ENCODE measurements around the gene NR1I3. TPM values are rescaled to one million over a fixed set of nuclear protein-coding genes. Genes with fewer than 3 reads are reported as not detected.

Gene NR1I3
- total RNA-seq, 1 donor from 2014 or later: not detected

DNA sequence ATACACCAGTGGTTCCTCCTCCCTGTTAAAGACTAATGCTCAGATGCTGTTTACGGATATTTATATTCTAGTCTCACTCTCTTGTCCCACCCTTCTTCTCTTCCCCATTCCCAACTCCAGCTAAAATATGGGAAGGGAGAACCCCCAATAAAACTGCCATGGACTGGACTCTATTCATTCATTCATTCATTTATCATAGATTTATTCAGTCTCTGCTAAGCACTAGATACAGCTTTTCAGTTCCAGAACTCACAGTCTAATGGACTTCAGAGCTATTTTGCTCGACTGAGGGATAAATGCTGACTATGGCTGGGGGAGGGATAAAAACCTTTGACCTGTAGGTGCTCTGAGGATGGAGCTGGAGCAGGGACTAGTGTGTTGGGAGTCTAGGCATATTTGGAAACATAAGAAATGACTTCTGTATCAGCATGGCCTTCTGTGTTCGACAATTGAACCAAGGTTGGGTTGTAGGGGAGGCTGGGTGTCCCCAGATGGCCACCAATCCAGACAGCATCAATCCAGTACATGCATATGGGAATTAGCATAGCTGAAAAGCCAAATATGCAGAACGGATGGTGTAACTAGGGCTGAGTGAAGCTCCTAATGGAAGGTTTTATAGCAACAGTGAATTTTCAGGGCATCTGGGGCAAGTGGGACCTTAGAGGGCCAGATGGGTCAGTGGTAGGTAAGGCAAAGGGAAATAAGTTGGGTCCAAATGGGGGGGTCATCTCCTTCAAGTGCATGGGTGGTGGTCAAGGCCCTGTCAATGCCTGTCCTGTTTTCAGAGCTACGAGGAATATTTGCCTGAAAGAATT lies 18.7 kb downstream of the NR1I3 start:
- TF ChIP-seq, protein P1, sequence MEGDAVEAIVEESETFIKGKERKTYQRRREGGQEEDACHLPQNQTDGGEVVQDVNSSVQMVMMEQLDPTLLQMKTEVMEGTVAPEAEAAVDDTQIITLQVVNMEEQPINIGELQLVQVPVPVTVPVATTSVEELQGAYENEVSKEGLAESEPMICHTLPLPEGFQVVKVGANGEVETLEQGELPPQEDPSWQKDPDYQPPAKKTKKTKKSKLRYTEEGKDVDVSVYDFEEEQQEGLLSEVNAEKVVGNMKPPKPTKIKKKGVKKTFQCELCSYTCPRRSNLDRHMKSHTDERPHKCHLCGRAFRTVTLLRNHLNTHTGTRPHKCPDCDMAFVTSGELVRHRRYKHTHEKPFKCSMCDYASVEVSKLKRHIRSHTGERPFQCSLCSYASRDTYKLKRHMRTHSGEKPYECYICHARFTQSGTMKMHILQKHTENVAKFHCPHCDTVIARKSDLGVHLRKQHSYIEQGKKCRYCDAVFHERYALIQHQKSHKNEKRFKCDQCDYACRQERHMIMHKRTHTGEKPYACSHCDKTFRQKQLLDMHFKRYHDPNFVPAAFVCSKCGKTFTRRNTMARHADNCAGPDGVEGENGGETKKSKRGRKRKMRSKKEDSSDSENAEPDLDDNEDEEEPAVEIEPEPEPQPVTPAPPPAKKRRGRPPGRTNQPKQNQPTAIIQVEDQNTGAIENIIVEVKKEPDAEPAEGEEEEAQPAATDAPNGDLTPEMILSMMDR (conservative IDR thresholded peaks at IDR 0.05; ENCODE audit: low read depth, low read length): no peak
- no peak overlapping the region for H3K4me3 ChIP-seq (ENCODE audit: low read depth, low read length)
- DNase-seq (ENCODE audit: low read depth): no peak

DNA sequence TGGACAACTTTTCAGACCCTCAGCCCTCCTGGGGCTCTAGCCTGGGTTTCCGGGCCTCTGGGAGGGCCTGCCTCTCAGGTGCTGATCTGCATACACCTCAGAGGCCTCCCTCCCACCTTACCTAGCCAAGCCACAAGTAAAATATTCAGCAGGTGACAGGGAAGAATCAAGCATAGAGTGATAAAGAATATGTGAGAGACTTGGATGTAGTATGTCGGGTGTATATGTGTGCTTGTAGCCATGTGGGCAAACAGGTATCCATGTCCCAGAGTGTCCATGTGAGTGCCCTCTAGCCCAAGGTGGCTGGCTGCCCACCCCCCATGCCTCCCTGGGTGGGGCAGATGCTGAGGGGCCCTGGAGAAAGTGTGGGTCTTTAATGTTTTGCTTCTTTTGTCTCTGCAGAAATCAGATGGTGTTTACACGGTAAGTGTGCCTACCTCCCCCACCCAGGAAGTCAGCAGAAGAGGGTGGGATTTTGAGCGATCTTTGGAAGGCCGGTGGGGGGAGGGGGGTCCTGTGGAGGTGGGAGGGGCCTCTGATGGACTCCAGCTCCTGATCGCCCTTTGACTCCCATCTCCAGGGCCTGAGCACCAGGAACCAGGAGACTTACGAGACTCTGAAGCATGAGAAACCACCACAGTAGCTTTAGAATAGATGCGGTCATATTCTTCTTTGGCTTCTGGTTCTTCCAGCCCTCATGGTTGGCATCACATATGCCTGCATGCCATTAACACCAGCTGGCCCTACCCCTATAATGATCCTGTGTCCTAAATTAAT lies 19.5 kb downstream of the NR1I3 start:
- no peak overlapping the region for H3K4me3 ChIP-seq (ENCODE audit: low read depth, low read length)
- TF ChIP-seq, protein P1 (conservative IDR thresholded peaks at IDR 0.05; ENCODE audit: low read depth, low read length): no peak
- DNase-seq (ENCODE audit: low read depth): no peak

DNA sequence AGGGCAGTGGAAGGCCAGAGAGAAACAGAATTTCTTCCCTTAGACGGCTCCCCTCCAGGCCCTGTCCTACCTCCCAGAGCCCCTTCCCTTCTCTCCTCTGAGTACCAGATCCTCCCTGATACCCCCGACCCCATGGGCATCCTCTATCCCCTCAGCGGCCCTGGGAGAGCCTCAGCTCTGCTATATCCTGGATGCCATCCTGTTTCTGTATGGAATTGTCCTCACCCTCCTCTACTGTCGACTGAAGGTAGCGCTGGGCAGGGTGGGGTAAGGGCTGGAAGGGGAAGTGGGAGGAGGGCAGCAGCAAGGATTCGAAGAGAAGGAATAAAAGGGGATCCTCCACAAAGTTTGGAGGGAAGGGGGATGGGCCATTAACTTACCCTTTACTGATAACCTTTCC lies 20.2 kb downstream of the NR1I3 start:
- TF ChIP-seq, protein P1 (conservative IDR thresholded peaks at IDR 0.05; ENCODE audit: low read depth, low read length): no peak
- H3K4me3 ChIP-seq (ENCODE audit: low read depth, low read length): no peak overlapping the region
- DNase-seq (ENCODE audit: low read depth): no peak

DNA sequence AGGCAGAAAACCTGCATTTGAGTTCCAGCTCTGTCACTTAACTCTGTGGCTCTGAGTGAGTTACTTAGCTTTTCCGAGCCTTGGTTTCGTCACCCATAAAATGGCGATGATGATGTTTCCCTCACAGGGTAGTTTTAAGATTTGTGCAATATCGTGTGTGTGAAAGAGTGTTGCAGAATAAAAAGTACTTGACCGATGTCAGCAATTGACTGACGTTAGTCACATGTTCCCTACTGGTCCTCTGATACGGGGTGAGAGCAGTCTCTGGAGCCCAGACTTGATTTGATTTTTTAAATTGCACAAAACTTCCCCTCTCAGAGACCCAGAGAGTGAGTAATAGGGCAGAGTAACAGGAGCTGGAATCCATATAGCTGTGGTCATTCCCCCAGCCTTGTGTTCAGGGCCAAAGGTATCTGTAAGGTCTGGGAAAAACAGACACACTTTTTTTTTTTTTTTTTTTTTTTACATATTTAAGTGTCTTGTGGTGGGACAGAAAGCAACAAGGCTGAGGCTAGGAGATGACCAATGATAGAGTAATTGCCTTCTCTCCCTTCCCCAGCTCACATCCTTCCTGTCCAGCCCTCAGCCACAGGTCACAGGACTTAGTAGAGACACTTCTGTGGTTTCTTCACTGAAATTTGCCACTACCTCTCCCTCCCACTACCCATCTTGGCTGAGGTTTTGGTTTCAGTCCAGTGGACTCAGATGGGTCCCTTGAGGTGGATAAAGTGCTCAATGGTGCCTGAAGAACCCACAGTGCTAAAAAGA lies 20.9 kb downstream of the NR1I3 start:
- no peak for DNase-seq (ENCODE audit: low read depth)

DNA sequence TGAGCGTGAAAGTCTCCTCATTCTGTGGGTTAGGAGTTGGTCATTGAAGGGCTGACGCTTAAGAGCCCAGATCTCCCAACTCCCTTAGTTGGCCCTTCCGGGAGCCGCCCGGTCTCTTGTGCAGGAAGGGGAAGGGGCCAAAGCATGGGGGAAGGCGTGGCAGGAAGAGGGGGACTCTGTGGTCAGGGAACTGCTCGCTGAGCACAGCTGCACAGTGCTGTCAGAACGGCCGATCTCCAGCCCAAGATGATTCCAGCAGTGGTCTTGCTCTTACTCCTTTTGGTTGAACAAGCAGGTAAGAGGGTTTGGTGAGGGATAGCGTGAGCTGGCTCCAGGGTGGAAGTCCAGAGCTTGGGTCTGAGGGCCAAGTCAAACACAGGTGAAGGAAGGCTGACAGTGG lies 22.9 kb downstream of the NR1I3 start, which contains the start of gene FCER1G:
FCER1G (plus strand) TSS at position 220 of the 400 bp plus-strand sequence; CDS start at position 247, 27 bp downstream.
- TF ChIP-seq, protein P1 (conservative IDR thresholded peaks at IDR 0.05; ENCODE audit: low read depth, low read length): no peak
- no peak for DNase-seq (ENCODE audit: low read depth)
- H3K4me3 ChIP-seq (ENCODE audit: low read depth, low read length): no peak within 1 kb of the TSS

More for the DNA sequence above, 20.9 kb downstream of the NR1I3 start:
- H3K4me3 ChIP-seq (ENCODE audit: low read depth, low read length): no peak overlapping the region
- TF ChIP-seq, protein P1 (conservative IDR thresholded peaks at IDR 0.05; ENCODE audit: low read depth, low read length): no peak

DNA sequence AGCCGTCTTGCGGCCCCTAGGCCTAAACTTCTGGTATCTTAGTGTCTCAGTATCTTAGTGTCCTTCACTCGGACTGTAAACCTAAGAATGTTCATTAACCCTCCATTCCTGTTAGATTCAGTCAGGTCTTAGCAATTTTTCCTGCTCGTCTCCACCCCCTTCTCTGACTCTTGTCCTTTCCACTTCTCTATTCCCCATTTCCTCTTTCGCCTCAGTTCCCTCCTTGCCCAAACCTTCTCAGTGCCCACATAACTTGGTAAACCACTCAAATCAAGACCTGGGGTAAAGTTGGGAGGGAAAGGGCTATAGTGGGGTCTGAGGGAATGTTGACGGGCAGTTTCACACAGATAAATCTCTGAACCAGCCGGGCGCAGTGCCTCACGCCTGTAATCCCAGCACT lies 23.6 kb downstream of the NR1I3 start:
- DNase-seq (ENCODE audit: low read depth): no peak
- TF ChIP-seq, protein P1 (conservative IDR thresholded peaks at IDR 0.05; ENCODE audit: low read depth, low read length): no peak
- no peak overlapping the region for H3K4me3 ChIP-seq (ENCODE audit: low read depth, low read length)

All from epithelial cell of proximal tubule (primary cell).